NCI-H460 (cell line): ENCODE data around the gene ERBB2. TPM values are rescaled to one million over a fixed set of nuclear protein-coding genes. Genes with fewer than 3 reads are reported as not detected.
"Not testable (repeated sequence)": the region's sequence is repeated elsewhere in the genome, so short reads cannot be mapped to it uniquely, and the experiment has no call there.

Source experiments
- DNase-seq: peaks from one replicate; pipeline ENCODE4 v3.0.0-alpha.2; 2016; ENCODE audit warnings: low read depth; ENCODE audit errors: extremely low read depth
- total RNA-seq: library from RNA; depleted of rRNA; stranded (reverse); fragments of >200 nt; shearing (Covaris generic); gene quantifications from 2 replicates; pipeline ENCODE4 v1.2.3, GENCODE V29; 2014

The ERBB2 gene
- total RNA-seq, 1 experiment from 2014 or later: 17.4 TPM

DNA sequence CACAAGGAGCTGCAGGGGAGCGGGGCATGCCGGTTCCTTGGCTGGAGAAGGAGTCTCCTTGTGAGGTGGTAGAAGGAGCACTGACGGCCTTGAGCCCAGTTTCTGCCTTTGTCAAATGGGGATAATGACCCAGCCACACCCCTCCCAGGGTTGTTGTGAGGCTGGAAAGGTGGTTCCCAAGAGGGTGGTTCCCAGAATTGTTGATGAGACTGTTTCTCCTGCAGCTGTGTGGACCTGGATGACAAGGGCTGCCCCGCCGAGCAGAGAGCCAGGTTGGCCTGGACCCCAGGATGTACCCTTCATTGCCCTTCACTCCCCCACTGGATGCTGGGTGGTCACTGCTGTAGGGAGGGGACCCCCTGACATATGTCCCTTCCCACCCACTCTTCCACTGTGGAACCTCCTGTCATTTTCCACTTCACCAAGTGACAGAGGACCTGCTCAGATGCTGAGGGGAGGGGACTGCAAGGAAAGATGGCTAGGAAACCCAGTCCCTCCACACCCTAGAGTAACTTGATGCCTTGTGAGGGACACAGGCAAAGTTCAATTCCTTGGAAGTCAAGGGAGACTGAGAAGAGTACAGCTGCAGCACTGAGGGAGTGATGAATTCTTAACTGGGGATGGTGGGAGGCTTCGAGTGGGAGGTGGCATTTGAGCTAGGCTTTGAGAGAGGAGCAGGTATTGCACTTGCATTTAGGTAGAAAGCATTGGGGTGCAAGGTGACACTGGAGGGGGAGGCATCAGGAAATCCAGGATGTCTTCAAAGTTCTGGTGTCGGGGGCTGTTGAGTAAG lies 19.9 kb downstream of the ERBB2 start:
- no peak for DNase-seq

DNA sequence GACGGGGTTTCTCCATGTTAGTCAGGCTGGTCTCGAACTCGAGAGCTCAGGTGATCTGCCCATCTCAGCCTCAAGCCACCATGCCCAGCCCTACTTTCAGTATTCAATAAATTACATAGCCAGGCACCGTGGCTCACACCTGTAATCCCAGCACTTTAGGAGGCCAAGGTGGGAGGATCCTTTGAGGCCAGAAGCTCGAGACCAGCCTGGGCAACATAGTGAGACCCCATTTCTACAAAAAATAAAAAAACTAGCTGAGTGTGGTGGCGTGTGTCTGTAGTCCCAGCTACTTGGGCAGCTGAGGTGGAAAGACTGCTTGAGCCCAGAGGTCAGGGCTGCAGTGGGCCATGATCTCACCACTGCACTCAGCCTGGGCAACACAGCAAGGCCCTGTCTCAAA lies 22.2 kb downstream of the ERBB2 start:
- no peak for DNase-seq

DNA sequence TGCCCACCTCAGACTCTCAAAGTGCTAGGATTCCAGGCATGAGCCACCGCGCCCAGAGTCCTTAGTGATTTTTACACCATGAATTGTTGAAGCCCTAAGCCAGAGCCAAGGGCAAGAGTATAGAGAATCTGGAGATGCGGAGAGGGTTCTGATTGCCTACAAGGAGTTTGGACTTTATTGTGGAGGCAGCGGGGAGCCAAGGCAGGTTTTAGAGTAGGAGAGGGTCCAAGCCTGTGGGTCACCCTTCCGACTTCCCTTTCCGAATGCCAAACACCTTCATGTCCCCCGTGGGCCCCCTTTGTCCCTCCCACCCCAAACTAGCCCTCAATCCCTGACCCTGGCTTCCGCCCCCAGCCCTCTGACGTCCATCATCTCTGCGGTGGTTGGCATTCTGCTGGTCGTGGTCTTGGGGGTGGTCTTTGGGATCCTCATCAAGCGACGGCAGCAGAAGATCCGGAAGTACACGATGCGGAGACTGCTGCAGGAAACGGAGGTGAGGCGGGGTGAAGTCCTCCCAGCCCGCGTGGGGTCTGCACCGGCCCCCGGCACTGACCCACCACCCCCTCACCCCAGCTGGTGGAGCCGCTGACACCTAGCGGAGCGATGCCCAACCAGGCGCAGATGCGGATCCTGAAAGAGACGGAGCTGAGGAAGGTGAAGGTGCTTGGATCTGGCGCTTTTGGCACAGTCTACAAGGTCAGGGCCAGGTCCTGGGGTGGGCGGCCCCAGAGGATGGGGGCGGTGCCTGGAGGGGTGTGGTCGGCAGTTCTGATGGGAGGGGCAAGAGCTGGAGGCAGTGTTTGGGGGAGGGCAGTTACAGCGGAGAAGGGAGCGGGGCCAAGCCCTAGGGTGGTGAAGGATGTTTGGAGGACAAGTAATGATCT lies 23.3 kb downstream of the ERBB2 start:
- DNase-seq: no peak

DNA sequence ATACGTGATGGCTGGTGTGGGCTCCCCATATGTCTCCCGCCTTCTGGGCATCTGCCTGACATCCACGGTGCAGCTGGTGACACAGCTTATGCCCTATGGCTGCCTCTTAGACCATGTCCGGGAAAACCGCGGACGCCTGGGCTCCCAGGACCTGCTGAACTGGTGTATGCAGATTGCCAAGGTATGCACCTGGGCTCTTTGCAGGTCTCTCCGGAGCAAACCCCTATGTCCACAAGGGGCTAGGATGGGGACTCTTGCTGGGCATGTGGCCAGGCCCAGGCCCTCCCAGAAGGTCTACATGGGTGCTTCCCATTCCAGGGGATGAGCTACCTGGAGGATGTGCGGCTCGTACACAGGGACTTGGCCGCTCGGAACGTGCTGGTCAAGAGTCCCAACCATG lies 24.9 kb downstream of the ERBB2 start:
- DNase-seq: no peak

DNA sequence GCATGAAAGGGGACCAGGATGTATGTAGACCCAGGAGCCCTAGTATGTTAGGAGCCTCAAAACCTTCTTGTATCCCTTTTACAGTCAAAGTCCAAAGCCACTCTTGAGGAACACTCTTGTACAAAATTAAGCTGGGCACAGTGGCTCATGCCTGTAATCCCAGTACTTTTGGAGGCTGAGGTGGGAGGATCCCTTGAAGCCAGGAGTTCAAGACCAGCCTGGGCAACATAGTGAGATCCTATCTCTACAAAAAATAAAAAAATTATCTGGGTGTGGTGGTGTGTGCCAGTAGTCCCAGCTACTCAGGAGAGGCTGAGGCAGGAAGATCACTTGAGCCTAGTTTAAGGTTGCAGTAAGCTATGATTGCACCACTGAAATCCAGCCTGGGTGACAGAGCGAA lies 26.1 kb downstream of the ERBB2 start:
- DNase-seq: not testable (repeated sequence)

DNA sequence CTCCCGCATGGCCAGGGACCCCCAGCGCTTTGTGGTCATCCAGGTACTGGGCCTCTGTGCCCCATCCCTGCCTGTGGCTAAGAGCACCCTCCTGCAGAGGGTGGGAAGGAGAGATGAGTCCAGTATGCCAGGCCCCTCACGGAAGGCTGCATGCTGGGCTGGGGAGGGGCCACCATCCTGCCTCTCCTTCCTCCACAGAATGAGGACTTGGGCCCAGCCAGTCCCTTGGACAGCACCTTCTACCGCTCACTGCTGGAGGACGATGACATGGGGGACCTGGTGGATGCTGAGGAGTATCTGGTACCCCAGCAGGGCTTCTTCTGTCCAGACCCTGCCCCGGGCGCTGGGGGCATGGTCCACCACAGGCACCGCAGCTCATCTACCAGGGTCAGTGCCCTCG lies 26.8 kb downstream of the ERBB2 start:
- DNase-seq: no peak

DNA sequence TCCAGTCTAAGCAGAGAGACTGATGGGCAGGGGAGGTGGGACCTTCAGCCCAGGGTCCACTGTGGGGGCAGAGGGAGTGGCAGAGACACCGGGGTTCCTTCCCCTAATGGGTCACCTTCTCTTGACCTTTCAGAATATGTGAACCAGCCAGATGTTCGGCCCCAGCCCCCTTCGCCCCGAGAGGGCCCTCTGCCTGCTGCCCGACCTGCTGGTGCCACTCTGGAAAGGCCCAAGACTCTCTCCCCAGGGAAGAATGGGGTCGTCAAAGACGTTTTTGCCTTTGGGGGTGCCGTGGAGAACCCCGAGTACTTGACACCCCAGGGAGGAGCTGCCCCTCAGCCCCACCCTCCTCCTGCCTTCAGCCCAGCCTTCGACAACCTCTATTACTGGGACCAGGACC lies 27.7 kb downstream of the ERBB2 start:
- no peak for DNase-seq

DNA sequence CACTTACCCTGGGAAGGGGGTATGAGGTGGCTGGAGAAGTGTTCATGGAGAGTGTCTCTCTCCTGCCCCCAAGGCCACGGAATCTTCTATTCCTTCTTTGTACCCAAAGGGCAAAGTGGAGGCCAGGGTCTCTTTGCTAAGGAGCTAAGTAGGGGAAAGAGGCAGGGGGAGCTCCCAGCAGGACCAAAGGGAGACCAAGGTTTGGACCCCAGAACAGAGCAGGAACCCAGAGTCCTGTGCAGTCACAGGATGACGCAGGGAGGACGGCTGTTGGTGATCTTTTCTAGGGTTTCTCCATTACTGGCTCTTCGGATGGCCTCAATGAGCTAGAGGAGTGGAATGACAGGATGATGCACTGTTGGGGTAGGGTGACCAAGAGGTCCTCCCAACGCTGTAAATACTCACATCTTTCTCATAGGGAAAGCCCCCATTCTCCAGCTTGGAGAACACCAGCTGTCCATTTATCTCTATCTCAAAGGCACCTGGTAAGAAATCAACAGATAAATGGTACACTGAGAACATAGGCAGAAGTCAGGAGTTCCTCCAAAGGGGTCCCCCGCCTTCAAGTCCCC lies 29.5 kb downstream of the ERBB2 start:
- DNase-seq: no peak

DNA sequence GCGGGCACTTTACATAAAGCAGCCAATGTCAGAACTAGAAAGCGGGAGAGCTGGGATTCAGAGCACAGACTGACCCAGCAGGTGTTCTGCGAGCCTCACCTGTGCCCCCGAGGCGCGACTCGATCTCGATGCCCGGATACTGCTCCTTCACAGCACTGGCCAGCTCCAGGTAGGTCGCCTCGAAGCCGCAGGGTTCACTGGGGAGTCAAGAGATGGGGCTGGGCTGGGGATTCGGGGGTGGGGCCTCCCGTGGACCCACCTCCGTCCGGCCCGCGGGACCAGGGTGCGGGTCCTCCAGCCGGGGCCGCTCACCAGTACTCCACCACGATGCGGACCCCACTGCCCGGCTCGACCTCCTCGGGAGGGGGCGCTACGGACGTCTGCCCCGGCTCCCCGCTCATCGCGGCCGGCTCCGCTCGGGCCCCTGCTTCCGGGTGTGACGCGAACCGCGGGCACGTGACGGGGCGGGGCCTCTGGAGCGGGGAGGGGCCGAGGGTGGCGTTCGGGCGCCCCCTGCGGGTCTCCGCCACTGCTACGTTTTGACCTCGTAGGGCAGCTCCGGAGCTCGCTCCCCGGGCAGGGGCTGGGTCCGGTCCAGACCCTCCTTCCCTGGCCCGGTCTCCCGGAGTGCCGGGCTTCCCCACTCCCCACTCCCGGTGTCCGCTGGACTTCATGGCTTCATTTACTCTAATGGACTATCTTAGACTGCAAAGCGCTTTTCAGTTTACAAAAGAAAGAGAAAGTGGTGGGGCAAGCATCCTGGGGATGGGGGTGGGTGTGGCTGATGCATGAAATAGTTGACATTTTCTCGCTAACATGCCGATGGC lies 30.4 kb downstream of the ERBB2 start, which contains the start of gene MIEN1:
TSS of gene MIEN1 (minus strand) at position 438 of the 827 bp plus-strand sequence. CDS start at position 401, 37 bp downstream.
- peak; percentile 85 for DNase-seq

DNA sequence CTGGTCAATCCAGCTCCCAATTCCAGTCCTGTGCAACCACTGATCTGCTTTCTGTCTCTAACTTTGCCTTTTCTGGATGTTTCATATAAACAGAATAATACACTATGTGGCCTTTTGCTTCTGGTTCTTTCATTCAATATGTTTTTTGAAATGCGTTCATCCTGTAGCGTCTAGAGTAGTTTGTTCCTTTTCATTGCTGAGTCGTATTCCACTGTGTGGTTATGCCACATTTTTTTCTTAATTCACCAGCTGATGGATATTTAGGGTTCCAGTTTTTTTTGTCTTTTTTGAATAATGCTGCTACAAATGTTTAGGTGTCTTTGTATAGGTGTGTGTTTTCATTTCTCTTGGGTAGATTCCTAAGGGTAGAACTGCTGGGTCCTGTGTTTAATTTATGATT lies 32.7 kb downstream of the ERBB2 start:
- DNase-seq: no peak

DNA sequence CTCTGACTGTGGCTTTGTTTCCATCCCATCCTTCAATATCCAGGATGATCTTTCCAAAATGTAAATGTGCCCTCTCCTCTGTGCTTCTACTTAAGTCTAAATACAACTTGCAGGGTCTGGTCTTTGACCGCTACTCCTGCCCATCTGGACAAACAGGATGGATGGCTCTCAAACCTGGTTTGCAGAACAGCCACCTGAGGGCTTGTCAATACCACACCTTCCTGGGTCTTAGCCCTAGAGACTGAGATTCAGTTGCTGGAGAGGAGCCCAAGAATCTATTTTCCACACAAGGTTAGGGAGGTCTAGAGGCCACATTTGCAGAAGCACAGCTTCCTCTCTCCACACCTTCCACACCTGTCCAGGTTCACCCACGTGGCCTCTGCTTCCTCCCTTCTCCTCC lies 36.0 kb downstream of the ERBB2 start:
- no peak for DNase-seq

DNA sequence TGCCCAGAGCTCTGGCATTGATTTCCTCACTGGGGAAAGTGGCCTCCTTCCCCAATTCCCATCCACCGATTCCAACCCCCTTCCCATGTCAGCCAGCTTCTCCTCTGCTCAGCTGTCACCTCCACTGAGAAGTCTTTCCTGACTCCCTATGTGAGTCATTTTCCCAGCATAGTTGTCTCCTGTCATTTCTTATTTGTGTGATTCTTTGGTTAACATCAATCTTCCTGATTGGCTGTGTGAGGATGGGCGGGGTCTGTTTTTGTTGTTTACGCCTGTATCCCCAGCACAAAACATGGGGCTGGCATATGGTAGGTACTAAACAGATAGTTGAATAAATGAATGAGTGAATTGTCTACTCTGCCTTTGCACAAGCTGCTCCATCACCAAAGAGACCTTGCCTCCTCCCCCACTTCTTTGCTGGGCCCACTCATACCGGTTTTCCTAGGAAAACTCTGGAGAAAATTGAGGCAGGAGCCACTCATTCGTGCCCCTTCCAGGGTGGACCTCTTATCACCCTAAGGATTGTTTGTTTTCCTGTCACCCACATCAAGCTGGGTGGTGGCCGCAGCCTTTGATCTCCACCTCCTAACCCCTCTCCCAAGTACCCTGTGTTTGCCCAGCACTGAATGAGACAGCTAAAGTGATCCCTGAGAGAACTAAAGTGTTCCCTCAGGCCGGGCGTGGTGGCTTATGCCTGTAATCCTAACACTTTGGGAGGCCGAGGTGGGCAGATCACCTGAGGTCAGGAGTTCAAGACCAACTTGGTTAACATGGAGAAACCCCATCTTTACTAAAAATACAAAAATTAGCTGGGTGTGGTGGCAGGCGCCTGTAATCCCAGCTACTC lies 36.7 kb downstream of the ERBB2 start:
- no peak for DNase-seq

DNA sequence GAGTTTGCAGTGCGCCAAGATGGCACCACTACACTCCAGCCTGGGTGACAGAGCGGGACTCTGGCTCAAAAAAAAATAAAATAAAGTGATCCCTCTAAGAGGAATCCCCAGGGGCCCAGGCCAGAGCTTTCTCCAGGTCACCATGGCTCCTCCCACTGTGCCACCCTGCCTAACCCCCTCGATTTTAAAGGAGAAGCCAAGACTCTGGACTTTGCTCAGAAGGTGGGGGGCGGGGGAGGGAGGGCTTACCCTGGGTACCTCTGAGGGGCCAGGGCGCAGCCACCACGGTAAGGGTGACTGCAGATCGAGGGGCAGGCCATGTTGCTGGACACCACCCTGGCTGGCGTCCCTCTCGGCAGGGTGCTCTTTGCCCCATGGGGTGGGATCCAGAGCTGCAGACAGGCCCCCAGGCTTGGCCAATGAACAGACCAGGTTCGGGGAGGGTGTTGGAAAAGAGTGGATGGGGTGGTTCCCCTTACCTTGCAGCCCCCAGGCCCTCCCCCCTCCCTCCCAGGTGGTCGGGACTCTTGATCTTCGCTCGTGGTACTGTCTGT lies 37.4 kb downstream of the ERBB2 start:
- DNase-seq: no peak

DNA sequence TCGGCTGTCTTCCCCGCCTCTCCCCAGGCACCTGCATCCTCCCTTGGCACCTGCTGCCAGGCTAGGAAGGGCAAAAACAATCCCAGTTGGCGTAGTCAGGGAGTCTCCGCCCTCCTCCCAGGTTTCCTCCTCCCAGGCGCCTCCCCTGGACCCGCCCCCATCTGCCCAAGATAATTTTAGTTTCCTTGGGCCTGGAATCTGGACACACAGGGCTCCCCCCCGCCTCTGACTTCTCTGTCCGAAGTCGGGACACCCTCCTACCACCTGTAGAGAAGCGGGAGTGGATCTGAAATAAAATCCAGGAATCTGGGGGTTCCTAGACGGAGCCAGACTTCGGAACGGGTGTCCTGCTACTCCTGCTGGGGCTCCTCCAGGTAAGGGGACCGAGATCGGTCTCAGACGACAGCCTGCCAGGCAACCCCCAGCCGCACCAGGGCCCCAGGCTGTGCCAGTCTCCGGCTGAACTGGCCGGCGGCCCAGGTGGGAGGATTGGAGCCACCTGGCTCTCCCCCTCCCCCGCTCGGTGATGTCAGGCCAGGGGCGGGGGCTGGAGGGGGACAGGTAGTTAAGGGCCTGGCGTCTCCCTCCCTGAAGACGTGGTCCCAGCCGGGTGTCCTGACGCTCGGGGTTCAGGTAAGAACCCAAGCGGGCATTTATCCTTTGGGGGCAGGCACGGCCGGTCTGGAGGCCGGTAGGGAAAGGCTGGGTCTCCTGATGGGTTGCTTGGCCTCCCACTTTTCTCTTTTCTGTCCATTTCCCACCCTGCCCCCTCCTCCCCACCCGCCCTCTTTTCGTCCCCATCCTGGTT lies 38.1 kb downstream of the ERBB2 start, which contains the start of gene GRB7:
TSS of gene GRB7 (plus strand) at position 179 of the 808 bp plus-strand sequence. CDS start 4,364 bp downstream, outside the sequence.
- DNase-seq: no peak

DNA sequence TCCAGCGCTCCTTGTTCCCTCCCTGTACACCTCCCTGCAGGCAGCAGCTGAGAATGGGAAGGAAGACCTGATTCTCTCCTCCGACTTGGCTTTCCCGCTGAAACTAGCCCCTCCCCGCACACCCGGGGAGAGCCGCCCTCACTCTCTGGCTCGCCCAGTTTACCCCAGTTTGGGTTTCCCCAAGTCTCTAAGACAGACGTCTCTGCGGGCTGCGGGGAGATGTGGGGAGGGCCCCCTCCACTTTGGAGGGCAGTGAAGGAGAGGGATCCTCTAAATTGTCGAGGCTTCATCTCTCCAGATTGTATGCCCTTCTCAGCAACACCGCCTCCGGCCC lies 38.7 kb downstream of the ERBB2 start:
- no peak for DNase-seq

DNA sequence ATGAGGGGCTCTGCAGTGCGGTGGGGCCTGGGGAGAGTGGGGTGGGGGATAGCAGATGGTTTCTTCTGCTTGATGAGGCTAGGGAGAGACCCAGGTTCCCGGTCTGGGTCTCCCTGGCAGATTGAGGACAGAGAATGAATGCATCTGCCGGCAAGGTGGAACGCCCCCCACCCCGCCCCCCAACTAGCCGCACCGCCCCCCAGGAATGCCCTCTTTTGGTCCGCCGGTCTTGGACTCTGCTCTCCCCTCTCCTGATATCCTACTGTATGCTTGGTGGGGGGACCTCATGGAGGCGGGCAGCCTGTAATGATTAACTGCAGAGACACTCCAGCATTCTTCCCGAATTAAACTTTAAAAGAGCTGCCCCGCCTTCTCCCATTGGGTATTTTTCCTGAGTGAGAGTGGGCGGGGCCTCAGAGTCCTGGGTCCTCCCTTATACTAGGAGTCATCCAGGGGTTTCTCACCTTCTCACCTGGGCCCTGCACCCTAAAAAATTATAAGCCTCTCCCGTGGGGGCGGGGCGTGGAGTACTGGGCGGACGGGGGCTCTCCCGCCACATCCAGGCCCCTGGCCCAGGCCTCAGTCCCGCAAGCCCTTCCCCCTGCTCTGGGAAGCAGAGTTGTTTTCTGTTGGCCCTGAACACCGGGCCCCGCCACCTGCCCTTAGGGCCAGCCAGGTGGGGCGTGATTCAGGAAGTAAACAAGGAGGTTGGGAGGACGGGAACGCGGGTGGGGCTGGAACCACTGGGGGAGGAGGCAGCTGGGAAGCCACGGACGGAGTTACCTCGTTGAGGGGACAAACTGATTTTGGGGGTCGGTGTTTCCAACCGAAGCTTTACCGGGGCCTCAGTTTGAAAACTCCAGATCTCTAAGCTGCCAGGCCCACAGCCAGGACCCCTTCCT lies 39.4 kb downstream of the ERBB2 start:
- no peak for DNase-seq

DNA sequence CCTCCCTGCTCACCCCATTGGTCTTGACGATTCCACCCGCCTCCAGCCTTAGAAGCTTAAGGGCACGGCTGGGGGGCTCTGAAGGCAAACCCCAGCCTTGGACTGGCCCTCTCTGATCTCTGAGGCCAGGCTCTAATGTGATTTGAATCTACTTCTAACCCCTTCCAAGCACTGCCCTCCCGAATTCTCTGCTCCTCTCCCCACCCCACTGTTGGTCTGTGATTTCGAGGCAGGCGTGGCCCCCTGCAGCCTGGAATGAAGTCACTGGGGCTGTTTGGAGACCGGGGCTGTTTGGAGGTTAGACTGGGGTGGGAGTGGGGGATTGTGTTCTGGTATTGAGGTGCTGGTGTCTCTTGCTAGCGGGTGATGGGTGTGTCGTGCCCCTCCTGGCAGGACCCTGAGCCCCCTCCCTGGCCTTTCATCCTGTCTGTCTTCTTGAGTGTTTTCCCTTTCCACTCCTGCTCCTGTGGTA lies 40.1 kb downstream of the ERBB2 start:
- DNase-seq: no peak
